ENCODE data around the gene TRIM24.

GRCh38 chr7:138549082-138549481 is 89.0 kb downstream of the TRIM24 start:
- no peak for TF ChIP-seq CTCF (optimal IDR thresholded peaks at IDR 0.05 in 1 of 3, IDR thresholded peaks at IDR 0.05 in 1 of 3, conservative IDR thresholded peaks at IDR 0.05 in 1 of 3; ENCODE audit: extremely low read depth in 1 of 3, insufficient read depth in 2 of 3, low read length in 3 of 3)
- no peak for TF ChIP-seq EZH2 (IDR thresholded peaks at IDR 0.05; ENCODE audit: low read length)
